GM10266 (cell line): ENCODE data around the gene HIGD1B.
"Not testable (repeated sequence)": the region's sequence is repeated elsewhere in the genome, so short reads cannot be mapped to it uniquely, and the experiment has no call there.

Experiments
- DNase-seq: peaks from one replicate; pipeline ENCODE4 v3.0.0; 2012; ENCODE audit errors: extremely low spot score
- CTCF ChIP-seq: IDR thresholded peaks from 2 replicates; pipeline ENCODE4 v1.5.1; 2012; ENCODE audit warnings: mild to moderate bottlenecking, low read depth; ENCODE audit not compliant: control insufficient read depth, insufficient read depth; ENCODE audit errors: missing control alignments

Gene HIGD1B

GRCh38 chr17:44812263-44812662, 35.4 kb upstream of the HIGD1B start:
- no peak for TF ChIP-seq CTCF
- DNase-seq = no peak

- DNase-seq = not testable (repeated sequence)
Observed at GRCh38 chr17:44818508-44818907, 29.2 kb upstream of the HIGD1B start.

- no peak for TF ChIP-seq CTCF
- no peak for DNase-seq
Observed at GRCh38 chr17:44820631-44821212, 27.0 kb upstream of the HIGD1B start.

- not testable (repeated sequence) for DNase-seq
Observed at GRCh38 chr17:44825236-44825635, 22.4 kb upstream of the HIGD1B start.

- TF ChIP-seq CTCF = no peak
- no peak for DNase-seq
Observed at GRCh38 chr17:44826123-44826790, 21.4 kb upstream of the HIGD1B start.

- DNase-seq = no peak
- TF ChIP-seq CTCF = no peak
Observed at GRCh38 chr17:44827863-44828262, 19.8 kb upstream of the HIGD1B start.

GRCh38 chr17:44828919-44829522, 18.7 kb upstream of the HIGD1B start:
- DNase-seq = no peak
- TF ChIP-seq CTCF = no peak

GRCh38 chr17:44829523-44830358, 17.9 kb upstream of the HIGD1B start, which contains the start of gene GJC1:
TSS of gene GJC1 (minus strand) at chr17:44830287. CDS start at chr17:44805817, 24,470 bp downstream.
- peak; percentile 75 for DNase-seq
- no peak for TF ChIP-seq CTCF
